Measurements from ENCODE around the gene NFIC.

NFIC gene

DNA sequence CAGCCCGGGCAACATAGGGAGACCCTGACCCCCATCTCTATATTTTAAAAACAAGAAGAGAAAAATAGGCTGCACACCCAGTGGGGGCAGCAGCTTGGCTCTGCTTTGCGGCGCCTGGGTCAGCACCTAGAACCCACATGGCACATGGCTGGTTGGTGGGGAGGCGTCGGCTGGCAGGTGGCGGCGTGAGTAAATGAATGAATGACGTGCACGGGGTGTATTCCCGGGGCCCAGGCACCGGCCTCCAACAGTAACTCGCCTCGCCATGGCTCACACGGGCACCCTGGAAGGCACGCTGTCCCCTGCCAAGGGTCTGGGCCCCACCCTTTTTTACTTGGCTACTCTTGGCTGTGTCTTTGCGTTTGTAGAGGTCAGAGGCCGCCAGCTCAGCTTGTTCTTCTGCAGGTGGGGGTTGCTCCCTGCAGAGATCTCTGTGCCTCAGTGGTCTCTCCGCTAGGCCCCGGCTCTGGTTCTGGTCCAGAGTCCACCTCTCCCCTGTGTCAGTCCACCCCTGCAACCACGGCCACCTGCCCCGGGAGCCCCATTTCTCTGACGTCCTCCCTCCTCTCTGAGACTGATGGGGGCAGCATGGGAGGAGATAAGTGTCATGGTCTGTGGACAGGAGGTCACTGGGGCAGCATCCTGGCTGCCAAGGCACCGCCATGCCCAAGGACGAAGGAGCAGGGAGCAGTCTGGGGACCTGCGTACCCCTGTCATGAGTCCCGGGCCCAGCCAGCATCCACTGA lies 145.3 kb downstream of the NFIC start:
- DNase-seq (ENCODE audit: low spot score): no peak

- no peak for DNase-seq (ENCODE audit: low spot score)
These were observed 146.3 kb downstream of the NFIC start for GRCh38 chr19:3512562-3513228.

DNA sequence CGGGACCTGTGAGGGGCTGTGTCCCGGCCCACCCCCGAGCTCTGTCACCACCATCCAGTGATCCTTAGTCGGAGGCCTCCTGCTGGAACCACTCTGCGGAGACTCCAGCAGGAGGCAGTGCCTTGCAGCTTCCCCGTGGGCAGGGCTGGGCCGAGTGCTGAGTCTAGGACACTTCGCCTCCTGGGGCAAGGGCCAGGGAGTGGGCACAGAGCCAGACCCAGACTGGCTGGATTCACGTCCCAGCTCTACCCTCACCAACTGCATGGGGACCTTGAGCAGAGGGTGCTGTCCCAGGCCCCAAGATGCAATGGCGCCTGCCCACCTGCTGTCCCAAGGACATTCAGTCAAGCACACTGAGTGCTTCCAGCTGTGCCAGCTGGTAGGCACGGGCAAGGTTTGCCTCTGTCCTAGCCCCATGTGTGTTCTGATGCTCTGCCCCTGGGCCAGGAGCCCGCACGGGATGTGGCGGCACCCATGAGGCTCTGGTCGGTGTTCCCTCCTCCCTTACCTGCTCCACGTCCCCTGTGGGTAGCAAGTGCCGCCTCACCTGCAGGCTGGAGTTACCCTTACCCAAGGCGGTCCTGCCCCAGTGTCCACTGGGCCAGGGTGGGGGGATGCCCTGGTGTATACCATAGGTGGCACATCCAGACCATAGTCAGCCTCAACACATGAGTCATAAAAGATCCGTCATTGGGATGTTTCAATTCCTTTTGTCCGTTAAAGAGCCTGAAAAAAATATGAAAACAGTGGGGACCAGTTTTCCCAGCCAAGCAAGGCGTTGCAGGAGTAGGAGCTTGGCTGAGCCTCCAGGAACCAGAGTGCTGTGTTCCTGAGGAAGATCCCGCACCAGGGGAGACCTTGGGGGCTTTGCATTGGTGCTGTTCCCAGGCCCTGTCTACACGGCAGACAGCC lies 147.1 kb downstream of the NFIC start:
- DNase-seq (ENCODE audit: low spot score): no peak

- no peak for DNase-seq (ENCODE audit: low spot score)
These were observed 148.5 kb downstream of the NFIC start for GRCh38 chr19:3514930-3515329.

DNA sequence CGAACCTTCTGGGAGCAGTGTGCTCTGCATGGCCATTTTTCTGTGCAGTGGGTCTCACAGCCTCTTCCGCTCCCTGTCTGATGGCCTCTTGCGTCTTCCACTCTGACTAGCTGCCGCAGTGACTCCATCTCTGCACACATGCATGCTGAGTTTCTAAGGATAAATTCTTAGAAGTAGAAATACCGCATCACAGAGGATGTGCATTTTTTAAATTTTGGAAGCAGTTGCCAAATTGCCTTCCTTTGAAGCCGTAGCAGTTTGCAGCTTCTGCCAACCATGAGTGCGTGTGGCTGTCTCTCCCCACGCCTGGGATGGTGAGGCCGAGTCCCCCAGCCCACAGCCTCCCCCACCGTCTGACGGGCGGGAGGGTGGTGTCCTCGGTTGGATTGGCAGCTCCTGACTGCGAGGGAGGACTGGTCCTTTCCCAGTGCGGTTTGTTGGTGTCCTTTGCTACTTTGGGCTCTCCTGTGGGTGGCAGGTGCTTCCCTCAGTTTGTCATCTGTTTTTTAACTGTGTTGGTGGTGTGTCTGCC lies 149.6 kb downstream of the NFIC start:
- no peak for DNase-seq (ENCODE audit: low spot score)

GRCh38 chr19:3516675-3517207 lies 150.4 kb downstream of the NFIC start:
- no peak for DNase-seq (ENCODE audit: low spot score)

- DNase-seq (ENCODE audit: low spot score): no peak
These were observed 151.3 kb downstream of the NFIC start for GRCh38 chr19:3517638-3518037.

GRCh38 chr19:3518255-3518654 lies 151.9 kb downstream of the NFIC start:
- no peak for DNase-seq (ENCODE audit: low spot score)

- no peak for DNase-seq (ENCODE audit: low spot score)
These were observed 152.3 kb downstream of the NFIC start for GRCh38 chr19:3518659-3519058.
